H9 (cell line): ENCODE data around the gene LRRC73. TPM values are rescaled to one million over a fixed set of nuclear protein-coding genes. Genes with fewer than 3 reads are reported as not detected.

Experiments
- DNase-seq: peaks from one replicate; pipeline ENCODE4 v3.0.0-alpha.2; 2017
- H2AFZ ChIP-seq: one replicate; pipeline ENCODE4 v1.6.1; 2013; ENCODE audit warnings: mild to moderate bottlenecking, low read length, control low read depth, moderate library complexity
- H2AK5ac ChIP-seq: 2 replicates; pipeline ENCODE4 v1.6.1; 2013; ENCODE audit warnings: low read length, control low read depth, mixed read lengths; ENCODE audit not compliant: insufficient read length
- H2BK120ac ChIP-seq: one replicate; pipeline ENCODE4 v1.6.1; 2013; ENCODE audit warnings: low read depth, mild to moderate bottlenecking, low read length, control low read depth, inconsistent platforms; ENCODE audit not compliant: poor library complexity, severe bottlenecking
- H2BK12ac ChIP-seq: 2 replicates; pipeline ENCODE4 v1.6.1; 2013; ENCODE audit warnings: low read length, control low read depth, mixed read lengths, low read depth; ENCODE audit not compliant: insufficient read length
- H2BK15ac ChIP-seq: 2 replicates; pipeline ENCODE4 v1.6.1; 2013; ENCODE audit warnings: low read depth, low read length, control low read depth
- H2BK20ac ChIP-seq: one replicate; pipeline ENCODE4 v1.6.1; 2013; ENCODE audit warnings: low read depth, mild to moderate bottlenecking, low read length, control low read depth, inconsistent platforms; ENCODE audit not compliant: poor library complexity, severe bottlenecking
- H2BK5ac ChIP-seq: 2 replicates; pipeline ENCODE4 v1.6.1; 2013; ENCODE audit warnings: low read length, control low read depth, mixed read lengths; ENCODE audit not compliant: insufficient read length
- H3K14ac ChIP-seq: 2 replicates; pipeline ENCODE4 v1.6.1; 2013; ENCODE audit warnings: low read length, control low read depth; ENCODE audit not compliant: insufficient read depth
- H3K18ac ChIP-seq: 2 replicates; pipeline ENCODE4 v1.6.1; 2013; ENCODE audit warnings: low read depth, mild to moderate bottlenecking, mixed read lengths, low read length, control low read depth; ENCODE audit not compliant: insufficient read length
- H3K23ac ChIP-seq: 2 replicates; pipeline ENCODE4 v1.6.1; 2013; ENCODE audit warnings: low read length, control low read depth, mixed read lengths, low read depth; ENCODE audit not compliant: insufficient read length
- H3K23me2 ChIP-seq: 2 replicates; pipeline ENCODE4 v1.6.1; 2013; ENCODE audit warnings: low read depth, mild to moderate bottlenecking, mixed read lengths, low read length, control low read depth; ENCODE audit not compliant: insufficient read length, poor library complexity, severe bottlenecking
- H3K27ac ChIP-seq: 2 replicates; pipeline ENCODE4 v1.5.1; 2013; ENCODE audit warnings: low read length, control low read depth, mixed read lengths, low read depth; ENCODE audit not compliant: insufficient read length
- H3K27me3 ChIP-seq: 2 replicates; pipeline ENCODE4 v1.6.1; 2013; ENCODE audit warnings: low read length, control low read depth, inconsistent platforms; ENCODE audit not compliant: insufficient read depth
- H3K4ac ChIP-seq: 2 replicates; pipeline ENCODE4 v1.6.1; 2013; ENCODE audit warnings: low read depth, mild to moderate bottlenecking, control low read depth, inconsistent platforms, low read length, moderate library complexity
- H3K4me1 ChIP-seq: 2 replicates; pipeline ENCODE4 v1.6.1; 2013; ENCODE audit warnings: low read length, control low read depth, inconsistent platforms; ENCODE audit not compliant: insufficient read depth
- H3K4me2 ChIP-seq: 2 replicates; pipeline ENCODE4 v1.6.1; 2013; ENCODE audit warnings: low read length, control low read depth, mixed read lengths; ENCODE audit not compliant: insufficient read length, insufficient read depth
- H3K56ac ChIP-seq: 2 replicates; pipeline ENCODE4 v1.6.1; 2013; ENCODE audit warnings: low read depth, mild to moderate bottlenecking, mixed read lengths, low read length, control low read depth; ENCODE audit not compliant: insufficient read length
- H3K79me1 ChIP-seq: 2 replicates; pipeline ENCODE4 v1.6.1; 2013; ENCODE audit warnings: low read depth, mild to moderate bottlenecking, moderate library complexity, low read length, control low read depth, inconsistent platforms; ENCODE audit not compliant: insufficient read depth, poor library complexity, severe bottlenecking
- H3K79me2 ChIP-seq: 2 replicates; pipeline ENCODE4 v1.6.1; 2013; ENCODE audit warnings: low read length, control low read depth, inconsistent platforms; ENCODE audit not compliant: insufficient read depth
- H3K9ac ChIP-seq: 2 replicates; pipeline ENCODE4 v1.6.1; 2013; ENCODE audit warnings: low read length, control low read depth, mixed read lengths; ENCODE audit not compliant: insufficient read length; ENCODE audit errors: extremely low read depth
- H3K9me3 ChIP-seq: one replicate; pipeline ENCODE4 v1.6.1; 2013; ENCODE audit warnings: low read depth, low read length, inconsistent platforms; ENCODE audit not compliant: control insufficient read depth
- H3T11ph ChIP-seq: one replicate; pipeline ENCODE4 v1.6.1; 2013; ENCODE audit warnings: mild to moderate bottlenecking, low read length, control low read depth, inconsistent platforms
- H4K20me1 ChIP-seq: one replicate; pipeline ENCODE4 v1.6.1; 2013; ENCODE audit not compliant: control insufficient read depth, insufficient read length, insufficient read depth
- H4K5ac ChIP-seq: 2 replicates; pipeline ENCODE4 v1.6.1; 2013; ENCODE audit warnings: low read depth, mild to moderate bottlenecking, mixed read lengths, low read length, control low read depth; ENCODE audit not compliant: insufficient read length
- H4K8ac ChIP-seq: replicated peaks from 2 replicates; pipeline ENCODE4 v1.6.1; 2013; ENCODE audit warnings: low read length, control low read depth, mixed read lengths, low read depth; ENCODE audit not compliant: insufficient read length
- H4K91ac ChIP-seq: 2 replicates; pipeline ENCODE4 v1.6.1; 2013; ENCODE audit warnings: low read depth, mild to moderate bottlenecking, moderate library complexity, mixed read lengths, low read length, control low read depth; ENCODE audit not compliant: insufficient read length
- H3K27ac Mint-ChIP-seq, 3 experiments: 2 replicates in 2 of 3; 3 replicates in 1 of 3; pipeline ENCODE4 v1.8.0; 2020 to 2021; ENCODE audit warnings: mixed read lengths in 3 of 3, mild to moderate bottlenecking in 1 of 3, moderate library complexity in 1 of 3
- H3K27me3 Mint-ChIP-seq: 2 replicates; pipeline ENCODE4 v1.8.0; 2021; ENCODE audit warnings: low read depth, mild to moderate bottlenecking, moderate library complexity, mixed read lengths
- H3K36me3 Mint-ChIP-seq, 3 experiments: 2 replicates in 2 of 3; 3 replicates in 1 of 3; pipeline ENCODE4 v1.8.0; 2020 to 2021; ENCODE audit warnings: low read depth in 3 of 3, mixed read lengths in 3 of 3; ENCODE audit not compliant: insufficient read depth in 1 of 3
- H3K4me1 Mint-ChIP-seq, 2 experiments: 2 replicates each; pipeline ENCODE4 v1.8.0; 2020; ENCODE audit warnings: mixed read lengths in 2 of 2
- H3K4me3 Mint-ChIP-seq, 2 experiments: 2 replicates in 1 of 2; 3 replicates in 1 of 2; pipeline ENCODE4 v1.8.0; 2020 to 2021; ENCODE audit warnings: mild to moderate bottlenecking in 2 of 2, mixed read lengths in 2 of 2, moderate library complexity in 1 of 2
- H3K9me3 Mint-ChIP-seq, 2 experiments: 2 replicates in 1 of 2; 3 replicates in 1 of 2; pipeline ENCODE4 v1.8.0; 2020; ENCODE audit warnings: mild to moderate bottlenecking in 2 of 2, mixed read lengths in 2 of 2, moderate library complexity in 1 of 2
- WGBS: extraction: QIAGEN DNeasy Blood & Tissue Kit; methylation state at CpG from one replicate; pipeline ENCODE4 v1.1.7; 2013; ENCODE audit warnings: missing lambda C conversion rate, low lambda C conversion rate, mixed read lengths; ENCODE audit not compliant: insufficient read length; ENCODE audit errors: extremely low coverage; 5-methylcytosine and 5-hydroxymethylcytosine counted together
- total RNA-seq: library from RNA; stranded (reverse); gene quantifications from 2 replicates; pipeline ENCODE4 v1.2.1, GENCODE V29; 2021
- TF ChIP-seq, protein P1 (sequence below): fragments of 200-600 bp; sonication (generic); conservative IDR thresholded peaks from 3 replicates; pipeline ENCODE4 v1.8.0; 2021; ENCODE audit warnings: antibody characterized with exemption, mild to moderate bottlenecking

The LRRC73 gene
- total RNA-seq, 1 experiment from 2014 or later = 0.55 TPM

DNA sequence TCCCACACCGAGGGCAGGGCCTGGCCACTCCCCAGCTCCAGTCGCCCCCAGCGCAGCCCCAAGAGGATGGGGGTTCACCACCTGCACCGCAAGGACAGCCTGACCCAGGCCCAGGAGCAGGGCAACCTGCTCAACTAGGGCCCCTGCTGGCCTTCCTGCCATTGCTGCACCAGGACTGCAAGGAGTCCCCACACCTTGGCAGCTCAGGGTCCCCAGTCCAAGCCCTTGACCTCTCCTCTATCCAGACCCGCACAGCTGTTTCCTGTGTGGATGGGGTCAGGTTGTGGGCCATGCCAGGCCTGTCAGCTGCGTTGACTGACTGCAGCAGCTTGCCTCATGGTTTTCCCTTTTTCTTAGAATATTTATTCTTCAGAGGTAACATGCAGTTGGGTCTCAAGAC lies 4.4 kb downstream of the LRRC73 start:
- peaks cover 2 to 3% of the 10 kb centered on the region in 2 experiments; a peak in 3 of 5 replicates for H3K9me3 Mint-ChIP-seq

More for the DNA sequence above, 4.4 kb downstream of the LRRC73 start:
- H3K9ac ChIP-seq = no peak overlapping the region
- no peak overlapping the region for H3K4ac ChIP-seq
- no peaks in the 10 kb centered on the region for H3K79me2 ChIP-seq
- no peak for DNase-seq
- no peak overlapping the region for H2BK20ac ChIP-seq
- H2AK5ac ChIP-seq = no peak overlapping the region
- no peak overlapping the region for H2BK120ac ChIP-seq
- no peak overlapping the region for H3K27ac ChIP-seq
- Mint-ChIP-seq H3K27ac (no peak overlapping the region), H3K4me1 (peaks cover 8 to 12% of the 10 kb centered on the region in 2 experiments), H3K4me3 (no peak overlapping the region), H3K36me3 (peaks cover 22 to 50% (median 37%) of the 10 kb centered on the region in 3 experiments), H3K27me3 (peaks cover 28% of the 10 kb centered on the region)
- H4K20me1 ChIP-seq = no peaks in the 10 kb centered on the region
- TF ChIP-seq, protein P1, sequence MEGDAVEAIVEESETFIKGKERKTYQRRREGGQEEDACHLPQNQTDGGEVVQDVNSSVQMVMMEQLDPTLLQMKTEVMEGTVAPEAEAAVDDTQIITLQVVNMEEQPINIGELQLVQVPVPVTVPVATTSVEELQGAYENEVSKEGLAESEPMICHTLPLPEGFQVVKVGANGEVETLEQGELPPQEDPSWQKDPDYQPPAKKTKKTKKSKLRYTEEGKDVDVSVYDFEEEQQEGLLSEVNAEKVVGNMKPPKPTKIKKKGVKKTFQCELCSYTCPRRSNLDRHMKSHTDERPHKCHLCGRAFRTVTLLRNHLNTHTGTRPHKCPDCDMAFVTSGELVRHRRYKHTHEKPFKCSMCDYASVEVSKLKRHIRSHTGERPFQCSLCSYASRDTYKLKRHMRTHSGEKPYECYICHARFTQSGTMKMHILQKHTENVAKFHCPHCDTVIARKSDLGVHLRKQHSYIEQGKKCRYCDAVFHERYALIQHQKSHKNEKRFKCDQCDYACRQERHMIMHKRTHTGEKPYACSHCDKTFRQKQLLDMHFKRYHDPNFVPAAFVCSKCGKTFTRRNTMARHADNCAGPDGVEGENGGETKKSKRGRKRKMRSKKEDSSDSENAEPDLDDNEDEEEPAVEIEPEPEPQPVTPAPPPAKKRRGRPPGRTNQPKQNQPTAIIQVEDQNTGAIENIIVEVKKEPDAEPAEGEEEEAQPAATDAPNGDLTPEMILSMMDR = peak; percentile 20; the same call in 1 of the 3 replicates
- no peak overlapping the region for H3T11ph ChIP-seq
- no peaks in the 10 kb centered on the region for H3K4me1 ChIP-seq
- H2BK12ac ChIP-seq = no peak overlapping the region
- H2BK5ac ChIP-seq = no peak overlapping the region
- no peak overlapping the region for H3K18ac ChIP-seq
- no CpG with 5 or more reads among the region's 6 CpGs for WGBS
- H4K8ac ChIP-seq = no peak overlapping the region
- H3K23me2 ChIP-seq = peaks cover 5% of the 10 kb centered on the region
- H3K9me3 ChIP-seq = no peaks in the 10 kb centered on the region
- H3K23ac ChIP-seq = no peak overlapping the region
- no peak overlapping the region for H2AFZ ChIP-seq
- H3K27me3 ChIP-seq = peaks cover 8% of the 10 kb centered on the region; the same call in 1 of the 2 replicates
- H3K14ac ChIP-seq = no peak overlapping the region
- H4K91ac ChIP-seq = no peak overlapping the region
- H2BK15ac ChIP-seq = no peak overlapping the region
- no peaks in the 10 kb centered on the region for H3K79me1 ChIP-seq
- no peak overlapping the region for H3K4me2 ChIP-seq
- no peak overlapping the region for H3K56ac ChIP-seq
- no peak overlapping the region for H4K5ac ChIP-seq
